A673 (cell line): ENCODE results near the gene UNK. TPM values are rescaled to one million over a fixed set of nuclear protein-coding genes. Genes with fewer than 3 reads are reported as not detected.

ENCODE experiments used
- BruUV-seq: library from RNA; stranded (reverse); fragments of 400-500 nt; replicated peaks from 2 replicates; lab custom pipeline; 2021; lab: Mats Ljungman, UMichigan
- CTCF ChIA-PET: fragments of 300-600 bp; sonication (Branson Sonifier 250); formaldehyde crosslinking; loops from one replicate; lab custom pipeline; 2022; ENCODE audit warnings: antibody characterized with exemption; lab: Charles Lee
- POLR2A ChIA-PET: fragments of 300-600 bp; sonication (Branson Sonifier 250); formaldehyde crosslinking; loops from one replicate; lab custom pipeline; 2022; ENCODE audit warnings: antibody characterized with exemption; ENCODE audit not compliant: low non-redundant PET; lab: Charles Lee
- DNase-seq: peaks from one replicate; pipeline ENCODE4 v3.0.0-alpha.2; 2015; ENCODE audit warnings: low spot score
- H3K27ac ChIP-seq: fragments of 200-600 bp; sonication (generic); 2 replicates; pipeline ENCODE4 v1.5.1; 2016; ENCODE audit warnings: mixed run types, low read depth, mild to moderate bottlenecking, mixed read lengths, antibody characterized with exemption, low read length; ENCODE audit not compliant: poor library complexity, severe bottlenecking
- H3K27me3 ChIP-seq: fragments of 200-600 bp; sonication (generic); replicated peaks from 2 replicates; pipeline ENCODE4 v1.6.1; 2017; ENCODE audit warnings: mixed run types, low read depth, mild to moderate bottlenecking, mixed read lengths, antibody characterized with exemption, low read length; ENCODE audit not compliant: insufficient read depth, poor library complexity
- H3K36me3 ChIP-seq: fragments of 200-600 bp; sonication (generic); 2 replicates; pipeline ENCODE4 v1.6.1; 2016; ENCODE audit warnings: mixed run types, mild to moderate bottlenecking, mixed read lengths, antibody characterized with exemption, low read length; ENCODE audit not compliant: insufficient read depth, poor library complexity, severe bottlenecking
- H3K4me1 ChIP-seq: fragments of 200-600 bp; sonication (generic); 2 replicates; pipeline ENCODE4 v1.6.1; 2017; ENCODE audit warnings: mixed run types, mild to moderate bottlenecking, mixed read lengths, antibody characterized with exemption, low read length; ENCODE audit not compliant: insufficient read depth, poor library complexity, severe bottlenecking
- H3K4me3 ChIP-seq: fragments of 200-600 bp; sonication (generic); 2 replicates; pipeline ENCODE4 v1.5.1; 2016; ENCODE audit warnings: low read depth, mixed run types, mild to moderate bottlenecking, mixed read lengths, low read length; ENCODE audit not compliant: poor library complexity, severe bottlenecking
- H3K9me3 ChIP-seq: fragments of 200-600 bp; sonication (generic); 2 replicates; pipeline ENCODE4 v1.6.1; 2016; ENCODE audit warnings: mixed run types, low read depth, mild to moderate bottlenecking, mixed read lengths, antibody characterized with exemption, low read length; ENCODE audit not compliant: poor library complexity, severe bottlenecking
- EZH2 ChIP-seq: fragments of 200-600 bp; sonication (generic); IDR thresholded peaks from 2 replicates; pipeline ENCODE4 v1.6.1; 2017; ENCODE audit warnings: borderline replicate concordance, low read depth, mild to moderate bottlenecking, mixed read lengths, antibody characterized with exemption, low read length; ENCODE audit not compliant: poor library complexity, severe bottlenecking
- intact Hi-C: fragments of 100-400 bp; cut with micrococcal nuclease; formaldehyde crosslinking; loops from one replicate; pipeline ENCODE4 v1.10.0; 2022; ENCODE audit not compliant: unreplicated experiment
- total RNA-seq: library from RNA; stranded (reverse); gene quantifications from 2 replicates; pipeline ENCODE4 v1.2.3, GENCODE V29; 2021
- TF ChIP-seq, protein P1 (sequence below): fragments of 300-800, 200-600 bp; sonication (generic); conservative IDR thresholded peaks from 2 replicates; pipeline ENCODE4 v1.5.1; 2017; ENCODE audit warnings: low read depth, mild to moderate bottlenecking, antibody characterized with exemption, low read length, moderate library complexity, mixed read lengths

Gene UNK
- total RNA-seq, 1 experiment from 2014 or later: 53.2 TPM

DNA sequence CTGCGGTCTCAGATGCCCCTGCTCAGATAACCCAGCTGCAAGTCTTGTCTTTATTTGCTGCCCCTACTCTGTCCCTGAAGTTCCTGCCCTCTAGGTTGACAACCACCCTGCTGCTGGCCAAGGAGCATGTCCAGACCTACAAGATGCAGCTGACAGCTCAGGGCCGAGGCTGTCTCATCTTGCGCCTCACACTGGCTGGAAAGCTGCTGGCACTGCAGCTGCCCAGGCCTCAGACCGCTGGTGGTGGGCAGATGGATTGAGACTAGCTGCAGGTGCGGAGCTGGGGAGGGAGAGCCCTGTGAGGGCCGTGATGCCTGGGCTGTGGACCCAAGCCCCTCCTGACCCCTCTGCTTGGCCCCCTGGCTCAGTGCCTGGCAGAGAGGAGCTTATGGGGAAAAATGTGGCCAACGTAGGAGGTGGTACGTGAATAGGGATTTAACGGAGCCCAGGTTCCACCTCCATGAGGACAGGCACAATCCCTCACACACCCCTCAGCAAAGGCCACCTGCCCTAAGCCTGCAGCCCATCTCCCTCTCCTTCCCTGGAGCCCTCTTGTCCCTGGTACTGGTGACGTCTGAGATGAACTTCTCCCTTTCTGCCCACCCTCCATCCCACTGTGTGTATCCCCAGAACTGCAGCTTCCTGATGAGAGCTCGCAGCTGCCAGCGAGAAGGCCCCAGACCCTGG is 11.3 kb upstream of the UNK start:
- Histone ChIP-seq H3K4me1 (peaks cover 14% of the 10 kb centered on the region), H3K27ac (no peak overlapping the region), H3K9me3 (no peaks in the 10 kb centered on the region), H3K36me3 (peaks cover 22% of the 10 kb centered on the region), H3K27me3 (no peaks in the 10 kb centered on the region), H3K4me3 (no peak overlapping the region)
- ChIA-PET CTCF (interaction anchor here (1.1 to 1.2 kb wide), 3 partner anchors 8 to 23 kb away, joined by 3 to 5 read pairs (median 4); partner anchors contain the start of gene GALK1), POLR2A (no interaction called here)
- intact Hi-C loops: no loop called here
- no TSS peak for BruUV-seq
- TF ChIP-seq, protein P1, sequence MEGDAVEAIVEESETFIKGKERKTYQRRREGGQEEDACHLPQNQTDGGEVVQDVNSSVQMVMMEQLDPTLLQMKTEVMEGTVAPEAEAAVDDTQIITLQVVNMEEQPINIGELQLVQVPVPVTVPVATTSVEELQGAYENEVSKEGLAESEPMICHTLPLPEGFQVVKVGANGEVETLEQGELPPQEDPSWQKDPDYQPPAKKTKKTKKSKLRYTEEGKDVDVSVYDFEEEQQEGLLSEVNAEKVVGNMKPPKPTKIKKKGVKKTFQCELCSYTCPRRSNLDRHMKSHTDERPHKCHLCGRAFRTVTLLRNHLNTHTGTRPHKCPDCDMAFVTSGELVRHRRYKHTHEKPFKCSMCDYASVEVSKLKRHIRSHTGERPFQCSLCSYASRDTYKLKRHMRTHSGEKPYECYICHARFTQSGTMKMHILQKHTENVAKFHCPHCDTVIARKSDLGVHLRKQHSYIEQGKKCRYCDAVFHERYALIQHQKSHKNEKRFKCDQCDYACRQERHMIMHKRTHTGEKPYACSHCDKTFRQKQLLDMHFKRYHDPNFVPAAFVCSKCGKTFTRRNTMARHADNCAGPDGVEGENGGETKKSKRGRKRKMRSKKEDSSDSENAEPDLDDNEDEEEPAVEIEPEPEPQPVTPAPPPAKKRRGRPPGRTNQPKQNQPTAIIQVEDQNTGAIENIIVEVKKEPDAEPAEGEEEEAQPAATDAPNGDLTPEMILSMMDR: no peak
- no peak for TF ChIP-seq EZH2
- no peak for DNase-seq

DNA sequence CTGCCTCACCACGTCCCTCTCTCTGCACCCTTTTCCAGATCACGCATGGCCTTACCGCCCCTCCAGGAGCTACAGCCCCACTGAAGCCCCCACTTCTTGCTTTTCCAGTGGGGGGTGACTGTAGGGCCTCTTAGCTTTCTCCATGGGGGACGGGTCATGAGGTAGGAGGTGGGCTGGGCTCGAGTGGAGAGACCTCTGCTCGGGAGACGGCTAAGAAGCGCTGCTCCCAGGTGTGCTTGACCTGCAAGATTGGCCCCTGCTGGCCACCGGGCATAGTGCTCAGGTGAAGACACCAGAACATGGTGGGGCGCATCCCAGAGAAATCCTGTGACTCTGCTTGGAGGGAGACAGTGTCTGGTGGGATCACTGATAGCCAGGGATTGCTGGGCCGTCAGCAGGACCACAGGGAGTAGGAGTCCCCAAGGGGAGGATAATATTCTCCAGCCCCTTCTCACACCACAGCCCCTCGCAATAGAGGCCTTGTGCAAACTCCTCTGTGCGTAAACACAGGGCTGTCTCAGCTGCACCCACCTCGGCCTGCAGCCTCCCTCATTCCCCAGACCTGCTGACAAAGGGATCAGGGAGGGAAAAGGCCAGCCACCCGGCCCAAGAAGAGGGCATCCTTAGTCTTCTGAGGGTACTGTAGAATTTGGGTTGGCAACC is 10.7 kb upstream of the UNK start:
- CTCF ChIA-PET: interaction anchor here (1.1 to 1.2 kb wide), 3 partner anchors 9 to 23 kb away, joined by 3 to 5 read pairs (median 4); partner anchors contain the start of gene GALK1
- H3K27me3 ChIP-seq: no peaks in the 10 kb centered on the region

DNA sequence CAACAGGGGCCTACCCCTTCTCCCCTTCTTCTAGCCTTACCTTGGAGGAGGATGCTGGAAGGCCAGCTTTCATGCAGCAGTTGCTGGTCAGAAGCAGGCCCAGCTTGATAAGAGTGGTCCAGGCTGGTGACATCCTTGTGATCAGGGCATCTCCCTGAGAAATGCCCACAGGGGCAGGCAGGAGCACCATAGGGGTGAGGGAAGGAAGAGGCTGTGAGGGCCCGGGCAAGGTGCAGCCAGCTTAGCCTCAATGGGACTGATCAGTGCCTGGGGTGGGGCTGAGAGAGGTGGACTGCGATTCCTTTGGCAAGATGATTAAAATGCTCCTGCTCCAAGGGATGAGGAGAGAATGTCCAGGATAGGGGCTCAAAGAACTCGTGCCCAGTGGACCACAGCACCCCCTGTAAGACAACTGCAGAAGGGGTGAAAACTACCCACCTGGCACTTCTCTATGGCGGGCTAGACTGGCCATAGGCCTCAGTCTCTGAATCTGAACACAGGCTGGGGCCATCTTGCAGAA is 10.1 kb upstream of the UNK start:
- TF ChIP-seq, protein P1: no peak
- TF ChIP-seq EZH2: no peak
- no TSS peak for BruUV-seq
- no peak overlapping the region for H3K27ac ChIP-seq
- peaks cover 14% of the 10 kb centered on the region for H3K4me1 ChIP-seq
- H3K27me3 ChIP-seq: no peaks in the 10 kb centered on the region
- no peak overlapping the region for H3K4me3 ChIP-seq
- peaks cover 32% of the 10 kb centered on the region for H3K36me3 ChIP-seq
- POLR2A ChIA-PET: interaction anchor here (1.0 kb wide), 1 partner anchor 9 kb away, joined by 4 read pairs; no protein-coding TSS in a partner anchor
- no peak for DNase-seq
- no peaks in the 10 kb centered on the region for H3K9me3 ChIP-seq
- intact Hi-C loops: no loop called here
- CTCF ChIA-PET: interaction anchor here (1.1 to 1.2 kb wide), 2 partner anchors 9 to 24 kb away, joined by 3 to 4 read pairs; partner anchors contain the start of gene GALK1

More for the DNA sequence above, 10.7 kb upstream of the UNK start:
- Histone ChIP-seq H3K36me3 (peaks cover 29% of the 10 kb centered on the region), H3K4me1 (peaks cover 14% of the 10 kb centered on the region), H3K9me3 (no peaks in the 10 kb centered on the region), H3K27ac (no peak overlapping the region), H3K4me3 (no peak overlapping the region)
- TF ChIP-seq, protein P1: no peak
- TF ChIP-seq EZH2: no peak
- intact Hi-C loops: no loop called here
- DNase-seq: no peak
- no TSS peak for BruUV-seq
- POLR2A ChIA-PET: no interaction called here
